ENCODE measurements around the gene SLCO3A1. TPM values are rescaled to one million over a fixed set of nuclear protein-coding genes. Genes with fewer than 3 reads are reported as not detected.

Gene SLCO3A1
- total RNA-seq, 2 experiments from 2014 or later = 29.2 to 29.5 TPM

GRCh38 chr15:91891788-91892345 lies 38.4 kb downstream of the SLCO3A1 start:
- Mint-ChIP-seq H3K4me1 (peaks cover 3% of the 10 kb centered on the region), H3K4me3 (no peak overlapping the region), H3K27me3 (peaks cover 4% of the 10 kb centered on the region), H3K27ac (no peak overlapping the region), H3K9me3 (peaks cover 8% of the 10 kb centered on the region), H3K36me3 (peaks cover 24% of the 10 kb centered on the region)
- ATAC-seq (ENCODE audit: low read depth) = no peak
- DNase-seq = no peak
- POLR2A ChIA-PET = no interaction called here

GRCh38 chr15:91892436-91892835 lies 38.9 kb downstream of the SLCO3A1 start:
- peaks cover 4% of the 10 kb centered on the region for H3K27me3 Mint-ChIP-seq
- H3K4me1 Mint-ChIP-seq = peaks cover 3% of the 10 kb centered on the region
- H3K4me3 Mint-ChIP-seq = no peak overlapping the region
- H3K9me3 Mint-ChIP-seq = peaks cover 8% of the 10 kb centered on the region
- DNase-seq (no peak), ATAC-seq (ENCODE audit: low read depth) (no peak)
- peaks cover 24% of the 10 kb centered on the region for H3K36me3 Mint-ChIP-seq
- H3K27ac Mint-ChIP-seq = no peak overlapping the region
- POLR2A ChIA-PET = no interaction called here

GRCh38 chr15:91894606-91895005 lies 41.1 kb downstream of the SLCO3A1 start:
- H3K27ac Mint-ChIP-seq = no peak overlapping the region
- POLR2A ChIA-PET = no interaction called here
- no peak for ATAC-seq (ENCODE audit: low read depth)
- H3K36me3 Mint-ChIP-seq = peaks cover 24% of the 10 kb centered on the region
- no peak overlapping the region for H3K4me3 Mint-ChIP-seq
- no peak for DNase-seq
- peaks cover 4% of the 10 kb centered on the region for H3K27me3 Mint-ChIP-seq
- H3K4me1 Mint-ChIP-seq = peaks cover 3% of the 10 kb centered on the region
- peaks cover 8% of the 10 kb centered on the region for H3K9me3 Mint-ChIP-seq

GRCh38 chr15:91895051-91895450 lies 41.5 kb downstream of the SLCO3A1 start:
- POLR2A ChIA-PET = no interaction called here
- peaks cover 4% of the 10 kb centered on the region for H3K27me3 Mint-ChIP-seq
- ATAC-seq (ENCODE audit: low read depth) (no peak), DNase-seq (no peak)
- no peak overlapping the region for H3K27ac Mint-ChIP-seq
- peaks cover 3% of the 10 kb centered on the region for H3K4me1 Mint-ChIP-seq
- peaks cover 24% of the 10 kb centered on the region for H3K36me3 Mint-ChIP-seq
- no peak overlapping the region for H3K4me3 Mint-ChIP-seq
- peaks cover 8% of the 10 kb centered on the region for H3K9me3 Mint-ChIP-seq

- Mint-ChIP-seq H3K27ac (no peak overlapping the region), H3K4me1 (peaks cover 1% of the 10 kb centered on the region), H3K36me3 (peaks cover 23% of the 10 kb centered on the region), H3K4me3 (no peak overlapping the region), H3K27me3 (peaks cover 4% of the 10 kb centered on the region), H3K9me3 (peaks cover 9% of the 10 kb centered on the region)
- no peak for ATAC-seq (ENCODE audit: low read depth)
- DNase-seq = no peak
- POLR2A ChIA-PET = no interaction called here
These were observed 43.0 kb downstream of the SLCO3A1 start for GRCh38 chr15:91896341-91897055.

- H3K9me3 Mint-ChIP-seq = peaks cover 14% of the 10 kb centered on the region
- POLR2A ChIA-PET = no interaction called here
- ATAC-seq (ENCODE audit: low read depth) (no peak), DNase-seq (no peak)
- H3K4me1 Mint-ChIP-seq = peaks cover 1% of the 10 kb centered on the region
- H3K27me3 Mint-ChIP-seq = peaks cover 4% of the 10 kb centered on the region
- peaks cover 19% of the 10 kb centered on the region for H3K36me3 Mint-ChIP-seq
- H3K4me3 Mint-ChIP-seq = no peak overlapping the region
- no peak overlapping the region for H3K27ac Mint-ChIP-seq
These were observed 44.3 kb downstream of the SLCO3A1 start for GRCh38 chr15:91897585-91898372.

- peaks cover 3% of the 10 kb centered on the region for H3K4me1 Mint-ChIP-seq
- POLR2A ChIA-PET = no interaction called here
- no peak overlapping the region for H3K27ac Mint-ChIP-seq
- no peak overlapping the region for H3K4me3 Mint-ChIP-seq
- peaks cover 15% of the 10 kb centered on the region for H3K36me3 Mint-ChIP-seq
- H3K27me3 Mint-ChIP-seq = peaks cover 2% of the 10 kb centered on the region
- DNase-seq = no peak
- H3K9me3 Mint-ChIP-seq = peaks cover 16% of the 10 kb centered on the region
- no peak for ATAC-seq (ENCODE audit: low read depth)
These were observed 45.3 kb downstream of the SLCO3A1 start for GRCh38 chr15:91898843-91899242.

- peaks cover 12% of the 10 kb centered on the region for H3K9me3 Mint-ChIP-seq
- DNase-seq = no peak
- POLR2A ChIA-PET = no interaction called here
- H3K4me1 Mint-ChIP-seq = peaks cover 5% of the 10 kb centered on the region
- H3K27me3 Mint-ChIP-seq = no peaks in the 10 kb centered on the region
- no peak for ATAC-seq (ENCODE audit: low read depth)
- H3K27ac Mint-ChIP-seq = no peak overlapping the region
- H3K36me3 Mint-ChIP-seq = peaks cover 8% of the 10 kb centered on the region
- H3K4me3 Mint-ChIP-seq = no peak overlapping the region
These were observed 51.4 kb downstream of the SLCO3A1 start for GRCh38 chr15:91904942-91905341.

GRCh38 chr15:91908391-91908790 lies 54.9 kb downstream of the SLCO3A1 start:
- no peak overlapping the region for H3K27ac Mint-ChIP-seq
- POLR2A ChIA-PET = no interaction called here
- no peaks in the 10 kb centered on the region for H3K27me3 Mint-ChIP-seq
- peaks cover 4% of the 10 kb centered on the region for H3K36me3 Mint-ChIP-seq
- no peak overlapping the region for H3K4me3 Mint-ChIP-seq
- DNase-seq (no peak), ATAC-seq (ENCODE audit: low read depth) (no peak)
- peaks cover 12% of the 10 kb centered on the region for H3K4me1 Mint-ChIP-seq
- peaks cover 3% of the 10 kb centered on the region for H3K9me3 Mint-ChIP-seq

- DNase-seq = no peak
- Mint-ChIP-seq H3K4me1 (peaks cover 10% of the 10 kb centered on the region), H3K27ac (no peak overlapping the region), H3K36me3 (peaks cover 2% of the 10 kb centered on the region), H3K9me3 (no peaks in the 10 kb centered on the region), H3K4me3 (no peak overlapping the region), H3K27me3 (no peaks in the 10 kb centered on the region)
- no peak for ATAC-seq (ENCODE audit: low read depth)
- POLR2A ChIA-PET = no interaction called here
These were observed 55.6 kb downstream of the SLCO3A1 start for GRCh38 chr15:91909111-91909510.

GRCh38 chr15:91909574-91909973 lies 56.1 kb downstream of the SLCO3A1 start:
- H3K27ac Mint-ChIP-seq = no peak overlapping the region
- H3K9me3 Mint-ChIP-seq = no peaks in the 10 kb centered on the region
- no peak for ATAC-seq (ENCODE audit: low read depth)

GRCh38 chr15:91911844-91912243 lies 58.3 kb downstream of the SLCO3A1 start:
- no peak for DNase-seq
- Mint-ChIP-seq H3K9me3 (no peaks in the 10 kb centered on the region), H3K4me1 (peaks cover 10% of the 10 kb centered on the region), H3K36me3 (peaks cover 6% of the 10 kb centered on the region), H3K27me3 (no peaks in the 10 kb centered on the region), H3K27ac (no peak overlapping the region), H3K4me3 (no peak overlapping the region)
- POLR2A ChIA-PET = no interaction called here
- no peak for ATAC-seq (ENCODE audit: low read depth)

More at GRCh38 chr15:91909574-91909973, 56.1 kb downstream of the SLCO3A1 start:
- Mint-ChIP-seq H3K4me1 (peaks cover 10% of the 10 kb centered on the region), H3K36me3 (peaks cover 2% of the 10 kb centered on the region), H3K4me3 (no peak overlapping the region), H3K27me3 (no peaks in the 10 kb centered on the region)
- POLR2A ChIA-PET = no interaction called here
- no peak for DNase-seq

- DNase-seq (no peak), ATAC-seq (ENCODE audit: low read depth) (no peak)
- Mint-ChIP-seq H3K4me1 (peaks cover 10% of the 10 kb centered on the region), H3K36me3 (peaks cover 8% of the 10 kb centered on the region), H3K27me3 (no peaks in the 10 kb centered on the region), H3K27ac (no peak overlapping the region), H3K4me3 (no peak overlapping the region), H3K9me3 (no peaks in the 10 kb centered on the region)
- POLR2A ChIA-PET = no interaction called here
These were observed 58.8 kb downstream of the SLCO3A1 start for GRCh38 chr15:91912336-91912735.

- Mint-ChIP-seq H3K9me3 (no peaks in the 10 kb centered on the region), H3K27me3 (no peaks in the 10 kb centered on the region), H3K36me3 (peaks cover 11% of the 10 kb centered on the region), H3K27ac (no peak overlapping the region), H3K4me1 (peaks cover 7% of the 10 kb centered on the region), H3K4me3 (no peak overlapping the region)
- ATAC-seq (ENCODE audit: low read depth) (no peak), DNase-seq (no peak)
- POLR2A ChIA-PET = no interaction called here
These were observed 60.1 kb downstream of the SLCO3A1 start for GRCh38 chr15:91913560-91913959.
